Measurements from ENCODE around the gene NDUFA13.

NDUFA13 gene

GRCh38 chr19:19513682-19514081 is 2.3 kb upstream of the NDUFA13 start:
- DNase-seq: no peak

- peak in 1 of 2 donors; percentile 34 for DNase-seq
These were observed 1.8 kb upstream of the NDUFA13 start for GRCh38 chr19:19514215-19514657.

DNA sequence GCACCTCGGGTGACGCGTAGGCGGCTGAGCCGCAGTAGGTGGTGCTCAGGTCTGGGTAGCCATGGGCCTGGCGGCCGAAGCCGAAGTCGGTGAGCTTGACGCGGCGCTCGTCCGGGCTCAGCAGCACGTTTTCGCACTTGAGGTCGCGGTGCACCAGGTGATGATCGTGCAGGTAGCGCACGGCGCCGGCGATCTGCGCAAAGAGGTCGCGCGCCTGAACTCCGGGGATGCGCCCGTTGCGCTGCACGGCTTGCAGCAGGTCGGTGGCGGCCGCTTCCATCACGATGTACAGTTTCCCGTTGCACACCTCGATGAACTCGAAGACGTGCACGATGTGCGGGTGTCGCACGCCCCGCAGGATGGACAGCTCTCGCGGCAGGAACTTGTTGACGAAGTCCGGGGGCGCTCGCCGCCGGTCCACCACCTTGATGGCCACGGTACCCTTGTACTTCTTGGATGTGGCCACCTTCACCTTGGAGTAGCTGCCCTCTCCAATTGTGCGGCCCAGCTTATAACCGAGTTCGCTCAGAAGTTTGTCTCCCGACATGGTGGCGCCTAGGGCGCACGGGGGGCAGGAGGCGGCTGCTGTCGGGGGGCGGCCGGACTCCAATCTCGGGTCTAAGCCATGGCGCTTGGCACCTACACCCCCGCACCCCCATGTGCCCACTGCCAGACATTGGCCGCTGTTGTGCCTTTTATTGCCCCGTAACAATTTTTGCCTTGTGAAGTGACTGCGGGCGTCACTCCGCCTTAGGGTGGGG is 964 bp upstream of the NDUFA13 start, which contains the start of gene TSSK6:
TSS of gene TSSK6 (minus strand) at position 668 of the 761 bp plus-strand sequence. CDS start at position 547, 121 bp downstream.
- no peak for DNase-seq

DNA sequence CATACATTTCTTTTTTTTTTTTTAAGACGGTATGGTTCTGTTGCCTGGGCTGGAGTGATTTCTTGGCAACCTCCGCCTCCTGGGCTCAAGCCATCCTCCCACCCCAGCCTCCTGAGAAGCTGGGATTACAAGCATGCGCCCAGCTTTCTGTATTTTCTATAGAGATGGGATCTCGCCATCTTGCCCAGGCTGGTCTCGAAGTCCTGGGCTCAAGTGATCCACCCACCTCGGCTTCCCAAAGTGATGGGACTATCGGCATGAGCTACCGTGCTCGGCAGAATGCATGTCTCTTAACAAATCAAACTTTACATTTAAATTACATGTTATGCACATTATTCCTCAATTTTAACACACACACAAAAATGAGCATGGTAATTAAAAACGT is 1.2 kb downstream of the NDUFA13 start:
- DNase-seq: no peak

DNA sequence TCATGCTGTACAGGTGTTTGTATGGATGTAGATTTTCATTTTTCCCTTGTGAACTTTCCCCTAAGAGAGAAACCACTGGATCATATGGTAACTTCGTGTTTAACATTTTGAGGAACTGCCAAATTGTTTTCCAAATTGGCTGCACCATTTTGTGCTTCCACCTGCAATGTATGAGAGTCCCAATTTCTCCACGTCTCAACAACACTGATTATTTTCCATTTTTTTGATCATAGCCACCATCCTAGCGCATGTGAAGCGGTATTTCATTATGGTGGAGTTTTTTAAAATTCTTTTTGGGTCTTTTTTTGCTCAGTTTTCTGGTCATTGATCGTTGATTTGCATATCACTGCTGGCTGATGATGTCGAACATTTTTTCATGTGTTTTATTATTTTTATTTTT is 5.0 kb downstream of the NDUFA13 start:
- DNase-seq: no peak

DNA sequence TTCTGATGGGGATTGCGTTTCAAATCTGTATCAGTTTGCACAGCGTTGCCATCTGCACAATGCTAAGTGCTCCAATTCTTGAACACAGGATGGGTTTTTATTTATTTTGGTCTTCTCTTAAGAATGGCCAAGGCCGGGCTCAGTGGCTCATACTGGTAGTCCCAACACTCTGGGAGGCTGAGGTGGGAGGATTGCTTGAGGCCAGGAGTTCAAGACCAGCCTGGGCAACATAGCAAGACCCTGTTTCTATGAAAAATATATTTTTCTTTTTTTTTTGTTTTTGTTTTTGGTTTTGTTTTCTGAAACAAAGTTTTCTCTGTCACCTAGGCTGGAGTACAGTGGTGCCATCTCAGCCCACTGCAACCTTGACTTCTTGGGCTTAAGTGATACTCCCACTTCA is 7.2 kb downstream of the NDUFA13 start:
- no peak for DNase-seq

DNA sequence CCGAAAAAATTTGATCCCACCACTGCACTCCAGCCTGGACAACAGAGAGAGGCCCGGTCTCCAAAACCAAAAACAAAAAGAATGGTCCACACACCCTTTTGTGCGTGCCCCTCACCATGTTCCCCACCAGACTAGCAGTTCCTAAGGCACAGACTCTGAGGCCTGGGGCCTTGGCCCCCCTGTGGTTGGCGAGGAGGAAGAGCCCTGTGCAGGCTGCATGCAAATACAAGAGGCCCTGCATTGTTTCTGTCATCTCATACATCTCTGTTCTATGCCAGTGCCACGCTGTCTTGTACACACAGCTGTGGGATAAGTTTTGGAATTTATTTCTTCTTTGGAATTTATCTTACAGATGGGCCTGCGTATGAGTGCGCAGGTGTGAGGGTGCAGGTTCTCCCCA is 8.0 kb downstream of the NDUFA13 start:
- DNase-seq: no peak

DNA sequence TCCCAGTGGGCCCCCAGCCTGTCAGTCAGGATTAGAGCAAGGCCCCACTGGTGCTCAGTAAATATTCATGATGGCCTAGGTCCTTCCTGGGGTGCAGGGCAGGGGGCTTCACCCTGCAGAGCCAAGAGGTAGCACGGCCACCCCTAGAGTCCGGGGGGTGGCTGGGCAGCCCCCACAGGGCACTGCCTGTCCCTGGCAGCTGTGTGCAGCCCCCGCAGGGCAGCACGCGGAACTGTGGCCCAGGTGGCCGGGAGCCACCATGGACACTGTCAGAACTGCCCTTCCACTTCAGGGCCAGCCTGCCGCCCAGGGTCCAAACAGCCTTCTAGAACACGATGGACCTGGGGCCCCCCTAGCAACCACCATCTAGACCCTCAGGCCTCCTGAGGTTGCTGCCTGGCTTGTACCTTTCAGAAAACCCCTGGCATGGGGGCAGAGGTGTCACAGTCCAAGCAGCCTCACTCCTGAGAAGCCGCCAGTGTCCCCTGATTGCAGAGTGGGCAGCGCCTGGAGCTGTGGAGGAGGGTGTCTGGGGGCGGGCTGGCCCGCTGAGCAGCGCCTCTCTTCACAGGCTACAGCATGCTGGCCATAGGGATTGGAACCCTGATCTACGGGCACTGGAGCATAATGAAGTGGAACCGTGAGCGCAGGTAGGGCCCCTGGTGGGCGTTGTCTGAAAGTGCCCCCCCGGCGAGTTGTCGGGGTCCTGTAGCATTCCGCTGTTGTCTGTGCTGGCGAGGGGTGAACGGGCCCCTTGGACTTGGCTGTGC is 9.8 kb downstream of the NDUFA13 start:
- no peak for DNase-seq

GRCh38 chr19:19526581-19527370 is 10.8 kb downstream of the NDUFA13 start:
- no peak for DNase-seq

GRCh38 chr19:19527371-19527656 is 11.3 kb downstream of the NDUFA13 start:
- DNase-seq: no peak

DNA sequence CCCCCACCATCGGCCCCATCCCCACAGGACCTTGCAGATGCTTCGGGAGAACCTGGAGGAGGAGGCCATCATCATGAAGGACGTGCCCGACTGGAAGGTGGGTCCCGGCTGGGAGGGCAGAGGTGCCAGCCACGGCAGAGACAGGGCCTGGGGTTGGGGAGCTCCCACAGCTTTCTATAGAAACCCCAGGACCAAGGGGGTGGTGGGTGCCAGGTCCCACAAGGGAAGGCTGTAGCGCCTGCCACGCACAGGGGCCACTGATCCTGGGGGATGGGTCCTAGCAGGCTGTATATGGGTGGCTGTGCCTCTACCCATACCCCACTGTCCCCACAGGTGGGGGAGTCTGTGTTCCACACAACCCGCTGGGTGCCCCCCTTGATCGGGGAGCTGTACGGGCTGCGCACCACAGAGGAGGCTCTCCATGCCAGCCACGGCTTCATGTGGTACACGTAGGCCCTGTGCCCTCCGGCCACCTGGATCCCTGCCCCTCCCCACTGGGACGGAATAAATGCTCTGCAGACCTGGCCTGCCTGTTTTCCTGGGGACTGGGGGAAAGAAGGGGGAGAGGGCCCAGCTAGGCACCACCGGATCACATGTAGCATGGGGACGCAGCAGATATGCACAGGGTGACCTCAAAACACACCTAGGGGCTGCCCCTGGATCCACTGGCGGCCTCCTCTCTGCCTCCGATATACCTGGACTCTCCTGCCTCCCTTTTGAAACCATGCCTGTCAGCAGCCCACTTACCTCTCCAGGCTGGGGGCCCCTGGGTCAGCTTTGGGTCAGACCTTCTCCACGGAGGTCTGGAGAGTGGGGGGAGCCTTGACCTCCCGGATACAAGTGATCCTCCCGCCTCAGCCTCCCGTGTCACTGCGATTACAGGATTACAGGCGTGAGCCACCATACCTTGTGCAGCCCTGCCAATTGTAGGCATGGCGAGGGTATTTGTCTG is 11.9 kb downstream of the NDUFA13 start:
- no peak for DNase-seq

DNA sequence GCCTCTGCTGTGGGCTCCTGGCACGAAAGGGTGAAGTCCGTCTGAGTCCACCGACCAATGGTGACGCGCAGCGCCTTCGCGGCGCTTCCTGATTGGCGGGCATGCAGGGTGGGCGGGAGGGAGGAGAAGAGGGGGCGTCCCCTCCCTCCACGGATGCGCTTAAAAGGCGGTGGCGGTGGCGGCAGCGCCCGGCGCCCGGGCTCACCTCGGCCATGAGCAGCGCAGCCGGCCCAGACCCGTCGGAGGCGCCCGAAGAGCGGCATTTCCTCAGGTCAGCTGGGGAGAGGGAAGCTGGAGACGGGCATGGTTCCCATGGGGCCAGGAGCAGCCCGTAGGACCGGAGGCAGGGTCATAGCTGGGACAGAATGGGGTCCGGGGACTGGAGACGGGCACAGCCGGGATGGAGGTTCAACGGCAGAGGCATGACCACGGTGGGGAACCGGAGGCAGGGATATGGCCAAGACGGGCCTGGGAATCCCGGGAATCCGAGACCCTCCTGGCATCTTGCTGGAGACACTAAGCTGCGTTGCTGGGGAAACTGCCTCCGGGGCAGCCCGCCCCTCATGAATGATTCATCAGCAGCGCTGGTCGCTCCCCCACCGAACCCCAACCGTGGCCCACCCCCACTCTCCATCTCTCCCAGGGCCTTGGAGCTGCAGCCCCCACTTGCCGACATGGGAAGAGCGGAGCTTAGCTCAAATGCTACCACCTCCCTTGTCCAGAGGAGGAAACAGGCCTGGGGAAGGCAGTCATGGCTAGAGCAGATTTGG is 12.9 kb downstream of the NDUFA13 start, which contains the start of gene YJEFN3:
TSS of gene YJEFN3 (plus strand) at position 191 of the 770 bp plus-strand sequence. CDS start at position 213, 22 bp downstream.
- no peak for DNase-seq

- no peak for DNase-seq
These were observed 13.9 kb downstream of the NDUFA13 start for GRCh38 chr19:19529783-19530422.

- no peak for DNase-seq
These were observed 14.4 kb downstream of the NDUFA13 start for GRCh38 chr19:19530423-19530804.

- no peak for DNase-seq
These were observed 14.9 kb downstream of the NDUFA13 start for GRCh38 chr19:19530889-19531288.

DNA sequence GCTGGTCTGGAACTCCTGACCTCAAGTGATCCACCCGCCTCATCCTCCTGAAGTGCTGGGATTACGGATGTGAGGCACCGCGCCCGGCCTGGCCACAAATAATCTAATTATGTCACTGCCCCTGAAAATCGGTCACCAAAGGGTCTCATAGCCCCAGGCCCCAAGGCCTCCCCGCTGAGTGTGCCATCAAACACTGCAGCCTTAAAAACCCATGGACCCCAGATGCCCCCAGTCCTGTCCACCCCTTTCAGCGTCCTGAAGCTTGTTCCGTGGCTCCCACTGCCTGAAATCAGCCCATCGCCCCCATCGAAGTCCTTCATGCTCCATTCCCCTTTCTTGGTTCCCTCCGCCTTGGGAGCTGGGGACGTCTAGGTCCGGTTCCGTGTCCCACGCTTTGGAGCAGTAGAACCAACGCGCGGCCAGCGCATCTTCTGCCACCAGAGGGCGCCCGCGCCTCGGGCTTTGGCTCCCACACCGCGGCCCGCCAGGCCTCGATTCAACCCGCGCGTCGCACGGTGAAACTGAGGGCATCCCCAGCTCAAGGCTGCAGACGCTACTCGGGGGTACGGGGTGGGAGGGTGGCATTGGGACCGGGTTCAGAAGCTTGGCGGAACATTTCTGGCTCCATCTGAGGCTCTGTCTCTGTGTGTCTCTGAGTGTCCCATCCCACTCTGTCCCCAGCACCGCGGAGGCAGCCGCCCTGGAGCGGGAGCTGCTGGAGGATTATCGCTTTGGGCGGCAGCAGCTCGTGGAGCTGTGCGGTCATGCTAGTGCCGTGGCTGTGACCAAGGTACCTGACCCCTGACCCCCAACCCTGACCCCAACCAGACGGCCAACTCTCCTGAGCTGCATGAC is 16.2 kb downstream of the NDUFA13 start:
- DNase-seq: peak; percentile 92

- DNase-seq: no peak
These were observed 17.0 kb downstream of the NDUFA13 start for GRCh38 chr19:19532806-19533701.

DNA sequence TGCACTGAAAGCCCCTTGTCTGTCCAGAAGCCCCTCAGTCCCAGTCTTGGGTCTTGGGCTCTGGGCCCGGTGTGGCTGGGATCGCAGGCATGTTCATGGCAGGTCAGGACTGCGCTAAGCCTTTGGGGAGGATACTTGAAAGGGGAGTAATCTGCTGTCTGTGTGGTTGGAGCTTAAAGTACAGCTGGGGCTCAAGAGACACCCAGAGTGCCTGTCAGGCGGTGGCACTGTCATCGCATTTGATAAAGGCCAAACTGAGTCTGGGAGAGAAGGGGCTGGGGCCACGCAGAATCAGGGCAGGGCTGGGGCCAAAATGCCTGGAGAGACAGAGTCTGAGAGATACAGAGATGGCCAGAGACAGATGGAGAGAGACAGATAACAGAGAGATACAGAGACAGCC is 17.8 kb downstream of the NDUFA13 start:
- no peak for DNase-seq
